LoVo (cell line): ENCODE results near the gene ITIH6.

Experiments used
- DNase-seq: peaks from one replicate; pipeline ENCODE4 v3.0.0-alpha.2; 2016; ENCODE audit warnings: low spot score

Gene ITIH6

GRCh38 chrX:54715621-54716020, 82.4 kb downstream of the ITIH6 start:
- DNase-seq, result no peak

DNA sequence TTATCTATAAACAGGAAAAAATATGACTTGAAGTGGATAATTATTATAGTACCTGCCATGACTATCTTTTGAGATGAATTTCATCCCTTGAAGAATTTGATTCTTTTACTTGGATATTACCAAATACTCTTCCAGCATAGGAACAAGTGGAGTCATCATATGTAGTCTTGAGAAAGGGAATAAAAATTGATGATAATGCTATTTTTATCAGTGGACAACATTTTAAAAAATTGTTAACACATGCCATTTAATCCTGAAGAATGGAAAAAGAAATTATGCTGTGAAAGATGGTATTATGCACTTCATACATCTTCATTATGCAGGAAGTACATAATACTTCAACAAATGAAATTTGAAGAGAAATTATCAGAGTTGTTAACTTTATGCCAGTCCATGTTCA, 83.6 kb downstream of the ITIH6 start:
- no peak for DNase-seq

GRCh38 chrX:54711735-54712134, 86.3 kb downstream of the ITIH6 start:
- no peak for DNase-seq

GRCh38 chrX:54710920-54711319, 87.1 kb downstream of the ITIH6 start:
- DNase-seq, result no peak

DNA sequence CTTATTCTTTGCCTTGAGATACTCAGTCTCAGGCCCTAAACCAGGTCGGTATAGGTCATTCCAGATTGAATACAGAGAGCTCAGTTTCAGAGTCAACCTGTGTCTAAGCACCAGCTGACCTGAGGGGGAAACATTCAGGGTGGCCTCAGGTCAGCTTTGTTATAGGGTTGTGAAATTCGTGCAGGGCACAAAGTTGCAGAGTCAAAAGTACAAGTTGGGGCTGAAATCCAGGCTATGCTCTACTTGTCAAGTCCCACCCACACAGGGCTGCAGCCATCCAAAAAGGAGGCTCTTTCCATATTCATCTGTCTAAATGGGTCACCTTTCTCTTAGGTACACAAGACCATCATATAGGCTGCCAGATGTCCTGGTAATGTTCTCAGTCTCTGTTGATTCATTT, 89.7 kb downstream of the ITIH6 start:
- DNase-seq, result no peak
